Esophagus muscularis mucosa (tissue), 3 donors: ENCODE measurements around the gene VAX1.

Experiments
- CTCF ChIP-seq, 3 experiments: fragments of 200-600 bp in 2 of 3; fragments of 450-650 bp in 1 of 3; sonication (generic) in 2 of 3; IDR thresholded peaks; one replicate each; pipeline ENCODE4 v1.5.1; 2017 to 2019; ENCODE audit warnings: antibody characterized with exemption in 3 of 3, mild to moderate bottlenecking in 2 of 3, moderate library complexity in 1 of 3
- POLR2A ChIP-seq: fragments of 450-650 bp; IDR thresholded peaks from one replicate; pipeline ENCODE4 v1.6.1; 2017; ENCODE audit warnings: antibody characterized with exemption, moderate library complexity, mild to moderate bottlenecking, low read depth
- POLR2AphosphoS5 ChIP-seq, 2 donors: sonication (generic); formaldehyde crosslinking; IDR thresholded peaks; one replicate each; pipeline ENCODE4 v1.6.1; 2017; ENCODE audit warnings: antibody characterized with exemption in 2 of 2

- no peak for TF ChIP-seq POLR2A
- no peak for TF ChIP-seq POLR2AphosphoS5 (IDR thresholded peaks at IDR 0.05)
- no peak for TF ChIP-seq CTCF (IDR thresholded peaks at IDR 0.05)
These were observed 41.4 kb downstream of the VAX1 start for GRCh38 chr10:117096599-117097201.
